ENCODE data around the gene SHISA8.
"Not testable (repeated sequence)": the region's sequence is repeated elsewhere in the genome, so short reads cannot be mapped to it uniquely, and the experiment has no call there.

Gene SHISA8

GRCh38 chr22:41900652-41901312, 14.1 kb downstream of the SHISA8 start:
- no peak for DNase-seq

GRCh38 chr22:41899992-41900651, 14.8 kb downstream of the SHISA8 start:
- DNase-seq = no peak

- DNase-seq = no peak
Measured at GRCh38 chr22:41899110-41899509, 15.8 kb downstream of the SHISA8 start.

GRCh38 chr22:41898645-41899044, 16.2 kb downstream of the SHISA8 start:
- no peak for DNase-seq

- no peak for DNase-seq
Measured at GRCh38 chr22:41893591-41894375, 21.1 kb downstream of the SHISA8 start.

- DNase-seq = no peak
Measured at GRCh38 chr22:41892721-41893120, 22.2 kb downstream of the SHISA8 start.

GRCh38 chr22:41891407-41891806, 23.5 kb downstream of the SHISA8 start:
- DNase-seq = no peak

- no peak for DNase-seq
Measured at GRCh38 chr22:41888627-41889200, 26.2 kb downstream of the SHISA8 start.

- DNase-seq = no peak
Measured at GRCh38 chr22:41885516-41885915, 29.4 kb downstream of the SHISA8 start.

GRCh38 chr22:41885116-41885515, 29.8 kb downstream of the SHISA8 start:
- no peak for DNase-seq

- DNase-seq = no peak
Measured at GRCh38 chr22:41883400-41883799, 31.5 kb downstream of the SHISA8 start.

GRCh38 chr22:41880653-41881052, 34.2 kb downstream of the SHISA8 start:
- DNase-seq = no peak

- DNase-seq = no peak
Measured at GRCh38 chr22:41876675-41877074, 38.2 kb downstream of the SHISA8 start.

- no peak for DNase-seq
Measured at GRCh38 chr22:41876275-41876674, 38.6 kb downstream of the SHISA8 start.

- no peak for DNase-seq
Measured at GRCh38 chr22:41875531-41876270, 39.2 kb downstream of the SHISA8 start.

- no peak for DNase-seq
Measured at GRCh38 chr22:41874090-41874489, 40.8 kb downstream of the SHISA8 start.

GRCh38 chr22:41873391-41873790, 41.5 kb downstream of the SHISA8 start:
- DNase-seq = no peak

GRCh38 chr22:41870786-41871185, 44.1 kb downstream of the SHISA8 start:
- DNase-seq = no peak

- not testable (repeated sequence) for DNase-seq
Measured at GRCh38 chr22:41870081-41870480, 44.8 kb downstream of the SHISA8 start.

- no peak for DNase-seq
Measured at GRCh38 chr22:41868556-41868955, 46.3 kb downstream of the SHISA8 start.

- DNase-seq = no peak
Measured at GRCh38 chr22:41863472-41863871, 51.4 kb downstream of the SHISA8 start.
